ENCODE measurements around the gene PCCA. TPM values are rescaled to one million over a fixed set of nuclear protein-coding genes. Genes with fewer than 3 reads are reported as not detected.
"Not testable (repeated sequence)": the region's sequence is repeated elsewhere in the genome, so short reads cannot be mapped to it uniquely, and the experiment has no call there.

Gene PCCA
- total RNA-seq, 1 experiment from 2014 or later: 8.9 TPM

- BruUV-seq (replicated peaks): no TSS peak
- Mint-ChIP-seq H3K4me1 (ENCODE audit: low read depth, unreplicated experiment) (no peaks in the 10 kb centered on the region), H3K27me3 (ENCODE audit: unreplicated experiment) (no peaks in the 10 kb centered on the region), H3K4me3 (ENCODE audit: low read depth, unreplicated experiment) (no peak overlapping the region), H3K9me3 (ENCODE audit: low read depth, unreplicated experiment) (no peaks in the 10 kb centered on the region), H3K27ac (ENCODE audit: unreplicated experiment) (no peak overlapping the region), H3K36me3 (ENCODE audit: insufficient read depth, unreplicated experiment) (no peaks in the 10 kb centered on the region)
- no peak for TF ChIP-seq CTCF (IDR thresholded peaks at IDR 0.05; ENCODE audit: unreplicated experiment)
- intact Hi-C loops (cut with micrococcal nuclease; ENCODE audit: unreplicated experiment): no loop called here
- CTCF ChIA-PET: no interaction called here
- no peak for DNase-seq
Measured at GRCh38 chr13:100274942-100275506, 186.1 kb downstream of the PCCA start.

GRCh38 chr13:100275746-100276145 lies 186.9 kb downstream of the PCCA start:
- no peak for DNase-seq
- Mint-ChIP-seq H3K27ac (ENCODE audit: unreplicated experiment) (no peak overlapping the region), H3K36me3 (ENCODE audit: insufficient read depth, unreplicated experiment) (no peaks in the 10 kb centered on the region), H3K9me3 (ENCODE audit: low read depth, unreplicated experiment) (no peaks in the 10 kb centered on the region), H3K27me3 (ENCODE audit: unreplicated experiment) (no peaks in the 10 kb centered on the region), H3K4me1 (ENCODE audit: low read depth, unreplicated experiment) (no peaks in the 10 kb centered on the region), H3K4me3 (ENCODE audit: low read depth, unreplicated experiment) (no peak overlapping the region)
- TF ChIP-seq CTCF (IDR thresholded peaks at IDR 0.05; ENCODE audit: unreplicated experiment): no peak
- CTCF ChIA-PET: no interaction called here
- intact Hi-C loops (cut with micrococcal nuclease; ENCODE audit: unreplicated experiment): no loop called here
- no TSS peak for BruUV-seq (replicated peaks)

- no peak overlapping the region for H3K27ac Mint-ChIP-seq (ENCODE audit: unreplicated experiment)
- CTCF ChIA-PET: no interaction called here
Measured at GRCh38 chr13:100280681-100281080, 191.8 kb downstream of the PCCA start.

GRCh38 chr13:100282306-100282705 lies 193.4 kb downstream of the PCCA start:
- CTCF ChIA-PET; H3K27ac Mint-ChIP-seq (ENCODE audit: unreplicated experiment); intact Hi-C loops (cut with micrococcal nuclease; ENCODE audit: unreplicated experiment); H3K9me3 Mint-ChIP-seq (ENCODE audit: low read depth, unreplicated experiment); BruUV-seq (replicated peaks); H3K4me1 Mint-ChIP-seq (ENCODE audit: low read depth, unreplicated experiment); H3K4me3 Mint-ChIP-seq (ENCODE audit: low read depth, unreplicated experiment); H3K36me3 Mint-ChIP-seq (ENCODE audit: insufficient read depth, unreplicated experiment); DNase-seq; H3K27me3 Mint-ChIP-seq (ENCODE audit: unreplicated experiment): not testable (repeated sequence)

More at GRCh38 chr13:100280681-100281080, 191.8 kb downstream of the PCCA start:
- no peak overlapping the region for H3K4me3 Mint-ChIP-seq (ENCODE audit: low read depth, unreplicated experiment)
- no peaks in the 10 kb centered on the region for H3K27me3 Mint-ChIP-seq (ENCODE audit: unreplicated experiment)
- no peak for DNase-seq
- BruUV-seq (replicated peaks): no TSS peak
- no peaks in the 10 kb centered on the region for H3K4me1 Mint-ChIP-seq (ENCODE audit: low read depth, unreplicated experiment)
- H3K9me3 Mint-ChIP-seq (ENCODE audit: low read depth, unreplicated experiment): no peaks in the 10 kb centered on the region
- no peak for TF ChIP-seq CTCF (IDR thresholded peaks at IDR 0.05; ENCODE audit: unreplicated experiment)
- intact Hi-C loops (cut with micrococcal nuclease; ENCODE audit: unreplicated experiment): no loop called here
- no peaks in the 10 kb centered on the region for H3K36me3 Mint-ChIP-seq (ENCODE audit: insufficient read depth, unreplicated experiment)

- no peaks in the 10 kb centered on the region for H3K27me3 Mint-ChIP-seq (ENCODE audit: unreplicated experiment)
- CTCF ChIA-PET: no interaction called here
- no peak overlapping the region for H3K27ac Mint-ChIP-seq (ENCODE audit: unreplicated experiment)
- no peaks in the 10 kb centered on the region for H3K9me3 Mint-ChIP-seq (ENCODE audit: low read depth, unreplicated experiment)
- no peak for DNase-seq
- intact Hi-C loops (cut with micrococcal nuclease; ENCODE audit: unreplicated experiment): no loop called here
- H3K4me1 Mint-ChIP-seq (ENCODE audit: low read depth, unreplicated experiment): no peaks in the 10 kb centered on the region
- BruUV-seq (replicated peaks): no TSS peak
- no peak for TF ChIP-seq CTCF (IDR thresholded peaks at IDR 0.05; ENCODE audit: unreplicated experiment)
- H3K4me3 Mint-ChIP-seq (ENCODE audit: low read depth, unreplicated experiment): no peak overlapping the region
- H3K36me3 Mint-ChIP-seq (ENCODE audit: insufficient read depth, unreplicated experiment): no peaks in the 10 kb centered on the region
Measured at GRCh38 chr13:100290165-100290801, 201.4 kb downstream of the PCCA start.
